ENCODE measurements around the gene ARIH1.

DNA sequence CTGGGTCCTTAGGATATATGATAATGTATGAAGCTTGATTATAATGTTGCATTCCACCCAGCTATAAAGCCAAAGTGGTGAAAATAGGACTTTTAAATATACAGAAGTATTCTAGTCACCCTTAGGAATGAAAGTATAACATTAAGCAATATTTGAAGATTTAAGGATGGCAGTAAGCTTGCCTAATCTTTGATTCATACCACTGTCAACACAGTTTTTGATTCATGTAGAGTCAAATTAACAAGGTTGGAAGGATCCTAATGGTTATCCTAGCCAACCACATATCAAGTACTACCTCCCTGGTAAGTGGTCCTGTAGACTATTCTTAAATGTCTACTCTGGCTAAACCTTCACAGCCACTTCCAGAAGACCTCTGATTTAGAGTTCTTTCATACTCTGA is 18.6 kb downstream of the ARIH1 start:
- TF ChIP-seq, protein P1, sequence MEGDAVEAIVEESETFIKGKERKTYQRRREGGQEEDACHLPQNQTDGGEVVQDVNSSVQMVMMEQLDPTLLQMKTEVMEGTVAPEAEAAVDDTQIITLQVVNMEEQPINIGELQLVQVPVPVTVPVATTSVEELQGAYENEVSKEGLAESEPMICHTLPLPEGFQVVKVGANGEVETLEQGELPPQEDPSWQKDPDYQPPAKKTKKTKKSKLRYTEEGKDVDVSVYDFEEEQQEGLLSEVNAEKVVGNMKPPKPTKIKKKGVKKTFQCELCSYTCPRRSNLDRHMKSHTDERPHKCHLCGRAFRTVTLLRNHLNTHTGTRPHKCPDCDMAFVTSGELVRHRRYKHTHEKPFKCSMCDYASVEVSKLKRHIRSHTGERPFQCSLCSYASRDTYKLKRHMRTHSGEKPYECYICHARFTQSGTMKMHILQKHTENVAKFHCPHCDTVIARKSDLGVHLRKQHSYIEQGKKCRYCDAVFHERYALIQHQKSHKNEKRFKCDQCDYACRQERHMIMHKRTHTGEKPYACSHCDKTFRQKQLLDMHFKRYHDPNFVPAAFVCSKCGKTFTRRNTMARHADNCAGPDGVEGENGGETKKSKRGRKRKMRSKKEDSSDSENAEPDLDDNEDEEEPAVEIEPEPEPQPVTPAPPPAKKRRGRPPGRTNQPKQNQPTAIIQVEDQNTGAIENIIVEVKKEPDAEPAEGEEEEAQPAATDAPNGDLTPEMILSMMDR (conservative IDR thresholded peaks at IDR 0.05 in 1 of 2, IDR thresholded peaks at IDR 0.05 in 1 of 2; ENCODE audit: low read depth in 1 of 2, low read length in 2 of 2): no peak
- no peak for TF ChIP-seq EZH2 (IDR thresholded peaks at IDR 0.05; ENCODE audit: low read length, missing control alignments)
